Keratinocyte (primary cell): ENCODE results near the gene CMSS1. TPM values are rescaled to one million over a fixed set of nuclear protein-coding genes. Genes with fewer than 3 reads are reported as not detected.

Experiments
- DNase-seq: peaks from one replicate; pipeline ENCODE4 v3.0.0-alpha.2; 2011; ENCODE audit warnings: low read depth, missing footprints, low spot score
- FAIRE-seq: peaks from 2 replicates; lab custom pipeline; 2011; peaks lifted over from hg19 to GRCh38; lab: Jason Lieb, UNC
- H2AFZ ChIP-seq: 2 replicates; pipeline ENCODE4 v1.6.0; 2012; ENCODE audit warnings: low read length, control low read depth, inconsistent platforms; ENCODE audit not compliant: control insufficient read depth
- H3K27ac ChIP-seq: 2 replicates; pipeline ENCODE4 v1.5.1; 2011; ENCODE audit warnings: low read length; ENCODE audit not compliant: control insufficient read depth, insufficient read depth
- H3K27me3 ChIP-seq: 3 replicates; pipeline ENCODE4 v1.6.0; 2011; ENCODE audit warnings: low read length; ENCODE audit not compliant: control insufficient read depth, insufficient read depth; ENCODE audit errors: extremely low read depth
- H3K36me3 ChIP-seq, 2 experiments: 2 replicates in 1 of 2; 3 replicates in 1 of 2; pipeline ENCODE4 v1.5.1; 2011; ENCODE audit warnings: low read length in 2 of 2, mild to moderate bottlenecking in 1 of 2; ENCODE audit not compliant: control insufficient read depth in 2 of 2, insufficient read depth in 2 of 2; ENCODE audit errors: extremely low read depth in 1 of 2
- H3K4me1 ChIP-seq: 3 replicates; pipeline ENCODE4 v1.5.1; 2011; ENCODE audit warnings: low read length; ENCODE audit not compliant: control insufficient read depth, insufficient read depth; ENCODE audit errors: extremely low read depth
- H3K4me2 ChIP-seq: 3 replicates; pipeline ENCODE4 v1.6.0; 2011; ENCODE audit warnings: low read depth, low read length; ENCODE audit not compliant: control insufficient read depth, insufficient read depth; ENCODE audit errors: extremely low read depth
- H3K4me3 ChIP-seq, 3 experiments: fragments of 200-600 bp in 1 of 3; sonication (generic) in 1 of 3; 2 replicates in 2 of 3; 3 replicates in 1 of 3; pipeline ENCODE4 v1.5.1; 2011 to 2016; ENCODE audit warnings: low read length in 3 of 3, mild to moderate bottlenecking in 3 of 3, control low read depth in 2 of 3, inconsistent platforms in 1 of 3, low read depth in 1 of 3, mixed read lengths in 1 of 3, mixed run types in 1 of 3, moderate library complexity in 1 of 3; ENCODE audit not compliant: control insufficient read depth in 2 of 3, insufficient read depth in 2 of 3; ENCODE audit errors: extremely low read depth in 1 of 3
- H3K79me2 ChIP-seq: 2 replicates; pipeline ENCODE4 v1.6.0; 2012; ENCODE audit warnings: low read length; ENCODE audit not compliant: control insufficient read depth, insufficient read depth
- H3K9ac ChIP-seq: 3 replicates; pipeline ENCODE4 v1.6.0; 2011; ENCODE audit warnings: low read length; ENCODE audit not compliant: control insufficient read depth, insufficient read depth; ENCODE audit errors: extremely low read depth
- H3K9me1 ChIP-seq: 3 replicates; pipeline ENCODE4 v1.6.0; 2011; ENCODE audit warnings: low read length; ENCODE audit not compliant: control insufficient read depth, insufficient read depth; ENCODE audit errors: extremely low read depth
- H3K9me3 ChIP-seq: 2 replicates; pipeline ENCODE4 v1.5.1; 2012; ENCODE audit warnings: low read depth, low read length; ENCODE audit not compliant: control insufficient read depth
- H4K20me1 ChIP-seq: 3 replicates; pipeline ENCODE4 v1.6.0; 2011; ENCODE audit warnings: low read length; ENCODE audit not compliant: control insufficient read depth, insufficient read depth; ENCODE audit errors: extremely low read depth
- EZH2 ChIP-seq: IDR thresholded peaks from one replicate; pipeline ENCODE4 v1.6.1; 2012; ENCODE audit warnings: inconsistent platforms, mild to moderate bottlenecking, low read length, moderate library complexity
- dilution Hi-C: fragments of 300-500 bp; cut with MboI; formaldehyde crosslinking; loops from one replicate; pipeline ENCODE4 v1.7.0; 2020; ENCODE audit warnings: low sequenced_read_pairs; ENCODE audit not compliant: extremely low pct_ligation_motif_present
- polyA plus RNA-seq, 5 experiments: library from polyadenylated mRNA; depleted of rRNA in 3 of 5; stranded (reverse) in 3 of 5; stranded (forward) in 1 of 5; unstranded in 1 of 5; fragments of >200 nt; gene quantifications; 1 replicate in 1 of 5; 2 replicates in 3 of 5; 3 replicates in 1 of 5; pipeline versions ENCODE4 v1.2.1 to v1.2.3, GENCODE V29; 2011 to 2012; ENCODE audit warnings: missing spikeins in 2 of 5, low read depth in 1 of 5, low replicate concordance in 1 of 5
- TF ChIP-seq, protein P1 (sequence below), 3 experiments: IDR thresholded peaks in 1 of 3; conservative IDR thresholded peaks in 1 of 3; optimal IDR thresholded peaks in 1 of 3; 2 replicates in 2 of 3; 3 replicates in 1 of 3; pipeline versions ENCODE3 to v1.5.1; 2011; ENCODE audit warnings: low read length in 3 of 3, mild to moderate bottlenecking in 3 of 3, moderate library complexity in 2 of 3, control low read depth in 1 of 3, inconsistent platforms in 1 of 3; ENCODE audit not compliant: insufficient read depth in 2 of 3; ENCODE audit errors: extremely low read depth in 1 of 3

CMSS1 gene
- polyA plus RNA-seq, 1 donor (not counting 4 experiments of a cell fraction or from before 2014, with no cell fraction given) = 37.2 TPM

DNA sequence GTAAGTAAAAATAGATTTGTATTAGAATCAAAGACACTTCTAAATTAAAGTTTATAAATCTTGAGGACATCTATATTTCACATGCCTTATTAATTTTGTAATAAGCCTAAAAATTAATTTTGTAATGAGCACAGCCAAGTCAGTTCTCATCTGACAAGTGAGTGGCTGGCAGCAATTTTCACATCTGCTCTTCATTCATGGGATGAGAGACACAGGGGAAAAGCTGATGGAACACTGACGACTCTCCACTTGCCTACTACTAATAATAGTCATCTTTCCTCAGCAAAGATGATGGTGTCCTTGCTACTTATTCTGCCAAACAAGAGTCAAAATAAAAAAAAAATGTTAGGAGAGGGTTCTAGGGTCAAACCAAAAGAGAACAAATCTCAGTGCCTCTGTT is 14.4 kb upstream of the CMSS1 start:
- Histone ChIP-seq H3K4me1 (no peaks in the 10 kb centered on the region), H4K20me1 (no peaks in the 10 kb centered on the region), H3K27ac (no peak overlapping the region), H3K9ac (no peak overlapping the region), H3K9me3 (peaks cover 6% of the 10 kb centered on the region), H3K4me2 (no peak overlapping the region), H2AFZ (no peak overlapping the region), H3K9me1 (no peaks in the 10 kb centered on the region), H3K36me3 (no peaks in the 10 kb centered on the region), H3K4me3 (no peak overlapping the region), H3K27me3 (no peaks in the 10 kb centered on the region), H3K79me2 (no peaks in the 10 kb centered on the region)
- dilution Hi-C loops = no loop called here
- FAIRE-seq (no peak), DNase-seq (no peak)
- TF ChIP-seq EZH2 = no peak
- TF ChIP-seq, protein P1, sequence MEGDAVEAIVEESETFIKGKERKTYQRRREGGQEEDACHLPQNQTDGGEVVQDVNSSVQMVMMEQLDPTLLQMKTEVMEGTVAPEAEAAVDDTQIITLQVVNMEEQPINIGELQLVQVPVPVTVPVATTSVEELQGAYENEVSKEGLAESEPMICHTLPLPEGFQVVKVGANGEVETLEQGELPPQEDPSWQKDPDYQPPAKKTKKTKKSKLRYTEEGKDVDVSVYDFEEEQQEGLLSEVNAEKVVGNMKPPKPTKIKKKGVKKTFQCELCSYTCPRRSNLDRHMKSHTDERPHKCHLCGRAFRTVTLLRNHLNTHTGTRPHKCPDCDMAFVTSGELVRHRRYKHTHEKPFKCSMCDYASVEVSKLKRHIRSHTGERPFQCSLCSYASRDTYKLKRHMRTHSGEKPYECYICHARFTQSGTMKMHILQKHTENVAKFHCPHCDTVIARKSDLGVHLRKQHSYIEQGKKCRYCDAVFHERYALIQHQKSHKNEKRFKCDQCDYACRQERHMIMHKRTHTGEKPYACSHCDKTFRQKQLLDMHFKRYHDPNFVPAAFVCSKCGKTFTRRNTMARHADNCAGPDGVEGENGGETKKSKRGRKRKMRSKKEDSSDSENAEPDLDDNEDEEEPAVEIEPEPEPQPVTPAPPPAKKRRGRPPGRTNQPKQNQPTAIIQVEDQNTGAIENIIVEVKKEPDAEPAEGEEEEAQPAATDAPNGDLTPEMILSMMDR (optimal IDR thresholded peaks at IDR 0.05 in 1 of 3, IDR thresholded peaks at IDR 0.05 in 1 of 3, conservative IDR thresholded peaks at IDR 0.05 in 1 of 3; ENCODE audit: extremely low read depth in 1 of 3, insufficient read depth in 2 of 3, low read length in 3 of 3) = no peak

DNA sequence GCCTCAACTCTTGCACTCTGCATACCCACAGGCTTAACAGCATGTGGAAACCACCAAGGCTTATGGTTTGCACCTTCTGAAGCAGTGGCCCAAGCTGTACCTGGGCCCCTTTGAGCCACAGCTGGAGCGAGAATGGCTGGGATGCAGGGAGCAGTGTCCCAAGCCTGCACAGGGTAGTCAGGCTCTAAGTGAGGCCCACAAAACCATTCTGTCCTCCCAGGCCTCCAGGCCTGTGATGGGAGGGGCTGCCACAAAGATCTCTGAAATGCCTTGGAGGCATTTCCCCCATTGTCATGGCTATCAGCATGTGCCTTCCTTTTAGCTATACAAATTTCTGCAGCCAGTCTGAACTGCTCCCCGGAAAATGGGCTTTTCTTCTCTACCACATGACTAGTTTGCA is 12.5 kb upstream of the CMSS1 start:
- Histone ChIP-seq H3K9ac (no peak overlapping the region), H2AFZ (no peak overlapping the region)
- FAIRE-seq = no peak

More for the DNA sequence above, 12.5 kb upstream of the CMSS1 start:
- DNase-seq = no peak
- Histone ChIP-seq H3K27me3 (no peaks in the 10 kb centered on the region), H4K20me1 (no peaks in the 10 kb centered on the region), H3K9me3 (peaks cover 6% of the 10 kb centered on the region), H3K36me3 (no peaks in the 10 kb centered on the region), H3K4me1 (no peaks in the 10 kb centered on the region), H3K79me2 (no peaks in the 10 kb centered on the region), H3K4me2 (no peak overlapping the region), H3K4me3 (no peak overlapping the region), H3K27ac (no peak overlapping the region), H3K9me1 (no peaks in the 10 kb centered on the region)
- dilution Hi-C loops = no loop called here
- no peak for TF ChIP-seq EZH2
- TF ChIP-seq, protein P1 (optimal IDR thresholded peaks at IDR 0.05 in 1 of 3, IDR thresholded peaks at IDR 0.05 in 1 of 3, conservative IDR thresholded peaks at IDR 0.05 in 1 of 3; ENCODE audit: extremely low read depth in 1 of 3, insufficient read depth in 2 of 3, low read length in 3 of 3) = no peak
